ENCODE results near the gene XYLB.

Gene XYLB

GRCh38 chr3:38353151-38353550 lies 6.6 kb downstream of the XYLB start:
- DNase-seq (ENCODE audit: low read depth): no peak

GRCh38 chr3:38354588-38355330 lies 8.2 kb downstream of the XYLB start:
- no peak for TF ChIP-seq CTCF (IDR thresholded peaks at IDR 0.05; ENCODE audit: low read depth, low read length, missing control alignments)
- DNase-seq (ENCODE audit: low read depth): no peak
- no peak overlapping the region for H3K4me3 ChIP-seq (ENCODE audit: low read depth, low read length)

More at GRCh38 chr3:38353151-38353550, 6.6 kb downstream of the XYLB start:
- no peak overlapping the region for H3K4me3 ChIP-seq (ENCODE audit: low read depth, low read length)
- no peak for TF ChIP-seq CTCF (IDR thresholded peaks at IDR 0.05; ENCODE audit: low read depth, low read length, missing control alignments)

GRCh38 chr3:38359038-38359437 lies 12.5 kb downstream of the XYLB start:
- DNase-seq (ENCODE audit: low read depth): no peak
- no peak for TF ChIP-seq CTCF (IDR thresholded peaks at IDR 0.05; ENCODE audit: low read depth, low read length, missing control alignments)
- no peak overlapping the region for H3K4me3 ChIP-seq (ENCODE audit: low read depth, low read length)

GRCh38 chr3:38360345-38360744 lies 13.8 kb downstream of the XYLB start:
- TF ChIP-seq CTCF (IDR thresholded peaks at IDR 0.05; ENCODE audit: low read depth, low read length, missing control alignments): no peak
- no peak for DNase-seq (ENCODE audit: low read depth)
- H3K4me3 ChIP-seq (ENCODE audit: low read depth, low read length): no peak overlapping the region

- no peak for DNase-seq (ENCODE audit: low read depth)
- H3K4me3 ChIP-seq (ENCODE audit: low read depth, low read length): no peak overlapping the region
- no peak for TF ChIP-seq CTCF (IDR thresholded peaks at IDR 0.05; ENCODE audit: low read depth, low read length, missing control alignments)
These were observed 14.9 kb downstream of the XYLB start for GRCh38 chr3:38361496-38361895.

- TF ChIP-seq CTCF (IDR thresholded peaks at IDR 0.05; ENCODE audit: low read depth, low read length, missing control alignments): no peak
- H3K4me3 ChIP-seq (ENCODE audit: low read depth, low read length): no peak overlapping the region
- DNase-seq (ENCODE audit: low read depth): no peak
These were observed 16.2 kb downstream of the XYLB start for GRCh38 chr3:38362825-38363224.
